K562 (cell line): ENCODE measurements around the gene LOXL4. TPM values are rescaled to one million over a fixed set of nuclear protein-coding genes. Genes with fewer than 3 reads are reported as not detected.

Experiments used
- ATAC-seq: fragments of 200-7000 bp; cut with Tn5 transposase; 3 replicates; pipeline ENCODE4 v1.9.1; 2020; ENCODE audit warnings: moderate library complexity
- BruUV-seq: library from RNA; stranded (reverse); fragments of 400-500 nt; replicated peaks from 2 replicates; lab custom pipeline; 2021; lab: Mats Ljungman, UMichigan
- CTCF ChIA-PET: fragments of 300-600 bp; formaldehyde crosslinking; extraction: SDS; loops from one replicate; lab custom pipeline; 2021; ENCODE audit warnings: low intra/inter-chr PET ratio; lab: Yijun Ruan, JAX
- POLR2A ChIA-PET: fragments of 300-600, 350-650 bp; sonication (Branson Sonifier 250); formaldehyde crosslinking; extraction: SDS; loops from one replicate; lab custom pipeline; 2021; ENCODE audit warnings: antibody characterized with exemption, inconsistent platforms; lab: Yijun Ruan, JAX
- DNase-seq, 4 experiments: peaks; one replicate each; pipeline versions ENCODE4 v3.0.0 to v3.0.0-alpha.2; 2011 to 2018; ENCODE audit warnings: low spot score in 3 of 4, mixed read lengths in 3 of 4; ENCODE audit errors: extremely low read depth in 1 of 4
- FAIRE-seq: peaks from 2 replicates; lab custom pipeline; 2011; peaks lifted over from hg19 to GRCh38; lab: Jason Lieb, UNC
- H2AFZ ChIP-seq: 2 replicates; pipeline ENCODE4 v1.6.0; 2011; ENCODE audit warnings: low read depth, low read length, control low read depth, inconsistent platforms
- H3K27ac ChIP-seq: fragments of 200-600 bp; 3 replicates; pipeline ENCODE4 v1.8.0; 2011; ENCODE audit warnings: low read depth, mild to moderate bottlenecking, control low read depth, inconsistent platforms, low read length, moderate library complexity, mixed read lengths; ENCODE audit errors: extremely low read depth
- H3K27me3 ChIP-seq, 2 experiments: fragments of 300-600 bp in 1 of 2; 2 replicates in 1 of 2; 3 replicates in 1 of 2; pipeline versions ENCODE4 v1.6.0 to v1.8.0; 2011; ENCODE audit warnings: inconsistent platforms in 2 of 2, low read length in 2 of 2, mild to moderate bottlenecking in 1 of 2, mixed read lengths in 1 of 2, moderate library complexity in 1 of 2; ENCODE audit not compliant: control insufficient read depth in 2 of 2, insufficient read depth in 2 of 2
- H3K36me3 ChIP-seq: fragments of 300-600 bp; 3 replicates; pipeline ENCODE4 v1.8.0; 2011; ENCODE audit warnings: mild to moderate bottlenecking, low read length, inconsistent platforms; ENCODE audit not compliant: control insufficient read depth, insufficient read depth
- H3K4me1 ChIP-seq, 2 experiments: fragments of 200-600 bp in 1 of 2; replicated peaks in 1 of 2; 2 replicates in 1 of 2; 3 replicates in 1 of 2; pipeline versions ENCODE4 v1.5.1 to v1.8.0; 2011; ENCODE audit warnings: inconsistent platforms in 2 of 2, low read length in 2 of 2, mild to moderate bottlenecking in 1 of 2, mixed read lengths in 1 of 2, moderate library complexity in 1 of 2; ENCODE audit not compliant: control insufficient read depth in 2 of 2, insufficient read depth in 2 of 2
- H3K4me2 ChIP-seq: 2 replicates; pipeline ENCODE4 v1.6.1; 2011; ENCODE audit warnings: low read length, control low read depth, inconsistent platforms, mixed read lengths; ENCODE audit not compliant: insufficient read depth
- H3K4me3 ChIP-seq: fragments of 200-600 bp; sonication (generic), shearing (Covaris generic); 2 replicates; pipeline ENCODE4 v1.5.1; 2016; ENCODE audit warnings: control low read depth, inconsistent platforms
- H3K79me2 ChIP-seq: fragments of 200-600 bp; 3 replicates; pipeline ENCODE4 v1.8.0; 2011; ENCODE audit warnings: low read length, inconsistent platforms; ENCODE audit not compliant: control insufficient read depth, insufficient read depth
- H3K9ac ChIP-seq, 2 experiments: 2 replicates each; pipeline versions ENCODE4 v1.6.0 to v1.6.1; 2011; ENCODE audit warnings: low read depth in 2 of 2, low read length in 2 of 2, control low read depth in 1 of 2, inconsistent platforms in 1 of 2, mild to moderate bottlenecking in 1 of 2, mixed read lengths in 1 of 2; ENCODE audit not compliant: insufficient read depth in 1 of 2
- H3K9me1 ChIP-seq: one replicate; pipeline ENCODE4 v1.6.0; 2011; ENCODE audit warnings: inconsistent platforms, mild to moderate bottlenecking, low read length, moderate library complexity; ENCODE audit not compliant: control insufficient read depth, insufficient read depth
- H3K9me3 ChIP-seq: replicated peaks from 2 replicates; pipeline ENCODE4 v1.5.1; 2011; ENCODE audit warnings: low read depth, low read length, inconsistent platforms; ENCODE audit not compliant: control insufficient read depth, insufficient read depth
- H4K20me1 ChIP-seq: replicated peaks from 2 replicates; pipeline ENCODE4 v1.6.1; 2011; ENCODE audit warnings: low read length, inconsistent platforms, mixed read lengths; ENCODE audit not compliant: control insufficient read depth, insufficient read depth
- ARNT ChIP-seq, 2 experiments: fragments of 450-650 bp; IDR thresholded peaks; 2 replicates each; pipeline ENCODE4 v1.6.1; 2016; ENCODE audit warnings: mild to moderate bottlenecking in 1 of 2
- HDAC3 ChIP-seq: fragments of 450-650 bp; IDR thresholded peaks from 2 replicates; pipeline ENCODE4 v1.6.1; 2018; ENCODE audit warnings: borderline replicate concordance, mild to moderate bottlenecking, moderate library complexity; ENCODE audit not compliant: partially characterized antibody
- HNRNPL ChIP-seq: fragments of 200-400 bp; formaldehyde crosslinking; IDR thresholded peaks from 2 replicates; pipeline ENCODE4 v1.6.1; 2017; ENCODE audit warnings: low read depth, mild to moderate bottlenecking, low read length
- PKNOX1 ChIP-seq: fragments of 450-650 bp; IDR thresholded peaks from 2 replicates; pipeline ENCODE4 v1.6.1; 2016
- POLR2B ChIP-seq: fragments of 450-650 bp; IDR thresholded peaks from 2 replicates; pipeline ENCODE4 v1.6.1; 2018; ENCODE audit warnings: low read depth; ENCODE audit not compliant: partially characterized antibody
- TBP ChIP-seq: optimal IDR thresholded peaks from 2 replicates; pipeline ENCODE3; 2011; ENCODE audit warnings: low read depth, low read length, improper control_type of control experiment
- ZNF668 ChIP-seq: fragments of 250-450 bp; sonication (Bioruptor Pico); IDR thresholded peaks from 2 replicates; pipeline ENCODE4 v1.8.0; 2022; ENCODE audit warnings: mild to moderate bottlenecking, inconsistent platforms
- WGBS: fragments of 100-300 bp; shearing (Covaris generic); methylation state at CpG from one replicate; pipeline ENCODE4 v1.1.6; 2016; ENCODE audit warnings: low coverage, mixed read lengths; ENCODE audit not compliant: insufficient coverage; ENCODE audit errors: missing lambda C conversion rate; 5-methylcytosine and 5-hydroxymethylcytosine counted together
- in situ Hi-C: fragments of 300-500 bp; cut with MboI; formaldehyde crosslinking; loops from 4 replicates; pipeline ENCODE4 v1.15.0; 2018; ENCODE audit warnings: inconsistent platforms, mixed read lengths
- intact Hi-C: fragments of 100-400 bp; cut with micrococcal nuclease; formaldehyde crosslinking; loops from 2 replicates; pipeline ENCODE4 v1.14.2; 2022
- polyA plus RNA-seq, 8 experiments: library from polyadenylated mRNA; depleted of rRNA in 4 of 8; stranded (reverse) in 5 of 8; unstranded in 3 of 8; fragments of >200 nt; fragmentation: Nextera tagmentation in 2 of 8; fragmentation: Illumina TruSeq in 1 of 8; extraction: Ambion mirVana in 2 of 8; extraction: Trizol in 1 of 8; gene quantifications; 2 replicates each; pipeline versions ENCODE4 v1.2.1 to v1.2.3, GENCODE V29; 2011 to 2014; ENCODE audit warnings: inconsistent platforms in 1 of 8, missing spikeins in 1 of 8
- total RNA-seq, 7 experiments: library from RNA; depleted of rRNA in 6 of 7; stranded (reverse); fragments of >200 nt in 6 of 7; fragmentation: Illumina TruSeq in 2 of 7; extraction: Trizol in 2 of 7; gene quantifications; 2 replicates each; pipeline versions ENCODE4 v1.2.1 to v1.2.3, GENCODE V29; 2011 to 2021; ENCODE audit warnings: low replicate concordance in 1 of 7
- TF ChIP-seq, protein P1 (sequence below): fragments of 250-450 bp; sonication (Bioruptor Pico); IDR thresholded peaks from 2 replicates; pipeline ENCODE4 v1.8.0; 2022; ENCODE audit warnings: inconsistent platforms, mild to moderate bottlenecking, moderate library complexity, borderline replicate concordance

The LOXL4 gene
- total and polyA plus RNA-seq, 9 of the 15 experiments (the other 6 are each of a cell fraction or from before 2014, with no cell fraction given) = 0.03 to 0.35 (median 0.05) TPM; not detected in 3

GRCh38 chr10:98265403-98266378 lies 2.3 kb downstream of the LOXL4 start:
- Histone ChIP-seq H4K20me1 (no peaks in the 10 kb centered on the region), H3K9me1 (no peaks in the 10 kb centered on the region), H2AFZ (no peak overlapping the region), H3K9ac (0 out of 4 replicates have a peak overlapping the region, but pooled peaks of 1 of the 2 experiments have one; percentile 17)
- intact Hi-C loops = no loop called here
- no peak for TF ChIP-seq HNRNPL
- no peak for TF ChIP-seq TBP
- no peak for TF ChIP-seq ARNT (IDR thresholded peaks at IDR 0.05)
- no peak for TF ChIP-seq HDAC3
- no peak for TF ChIP-seq ZNF668 (CRISPR knock-in tag)
- no peak for TF ChIP-seq POLR2B
- TF ChIP-seq PKNOX1 = peak; percentile 53; the same call in 1 of the 2 replicates
- TF ChIP-seq, protein P1, sequence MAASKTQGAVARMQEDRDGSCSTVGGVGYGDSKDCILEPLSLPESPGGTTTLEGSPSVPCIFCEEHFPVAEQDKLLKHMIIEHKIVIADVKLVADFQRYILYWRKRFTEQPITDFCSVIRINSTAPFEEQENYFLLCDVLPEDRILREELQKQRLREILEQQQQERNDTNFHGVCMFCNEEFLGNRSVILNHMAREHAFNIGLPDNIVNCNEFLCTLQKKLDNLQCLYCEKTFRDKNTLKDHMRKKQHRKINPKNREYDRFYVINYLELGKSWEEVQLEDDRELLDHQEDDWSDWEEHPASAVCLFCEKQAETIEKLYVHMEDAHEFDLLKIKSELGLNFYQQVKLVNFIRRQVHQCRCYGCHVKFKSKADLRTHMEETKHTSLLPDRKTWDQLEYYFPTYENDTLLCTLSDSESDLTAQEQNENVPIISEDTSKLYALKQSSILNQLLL (CRISPR knock-in tag) = no peak
- TF ChIP-seq, all 486 proteins: peak for 1
- WGBS = 48% methylated on average over 16 of the region's 17 CpGs
- Histone ChIP-seq H3K9me3 (no peaks in the 10 kb centered on the region), H3K27ac (no peak overlapping the region), H3K4me3 (no peak overlapping the region), H3K79me2 (no peaks in the 10 kb centered on the region), H3K36me3 (no peaks in the 10 kb centered on the region), H3K4me1 (peaks cover 4 to 24% of the 10 kb centered on the region in 2 experiments; a peak in 3 of 5 replicates), H3K27me3 (peaks cover 0 to 21% of the 10 kb centered on the region in 2 experiments; a peak in 2 of 5 replicates), H3K4me2 (no peak overlapping the region)
- ChIA-PET CTCF (no interaction called here), POLR2A (interaction anchor here (0.9 to 1.2 kb wide), 2 partner anchors 11 to 17 kb away, joined by 3 read pairs; no protein-coding TSS in a partner anchor)
- no peak for DNase-seq
- FAIRE-seq = no peak
- BruUV-seq = no TSS peak
- no peak for ATAC-seq
- in situ Hi-C loops = no loop called here
